DND-41 (cell line): ENCODE measurements around the gene CARMIL1.

ENCODE experiments used
- ATAC-seq: fragments of 200-7000 bp; cut with Tn5 transposase; 3 replicates; pipeline ENCODE4 v1.9.1; 2021; ENCODE audit warnings: low read depth; ENCODE audit not compliant: insufficient read depth
- DNase-seq: peaks from one replicate; pipeline ENCODE4 v3.0.0-alpha.2; 2020
- H2AFZ ChIP-seq: 2 replicates; pipeline ENCODE4 v1.6.0; 2012; ENCODE audit warnings: low read depth, low read length
- H3K27ac ChIP-seq: 2 replicates; pipeline ENCODE4 v1.5.1; 2012; ENCODE audit warnings: low read length, inconsistent platforms
- H3K27me3 ChIP-seq: fragments of 200-600 bp; sonication (generic); 2 replicates; pipeline ENCODE4 v1.6.0; 2012; ENCODE audit warnings: low read length, mild to moderate bottlenecking, inconsistent platforms; ENCODE audit not compliant: insufficient read depth, poor library complexity
- H3K36me3 ChIP-seq: 2 replicates; pipeline ENCODE4 v1.5.1; 2012; ENCODE audit warnings: low read length, inconsistent platforms; ENCODE audit not compliant: insufficient read depth
- H3K4me1 ChIP-seq: 2 replicates; pipeline ENCODE4 v1.5.1; 2012; ENCODE audit warnings: mild to moderate bottlenecking, low read length; ENCODE audit not compliant: insufficient read depth
- H3K4me2 ChIP-seq: 2 replicates; pipeline ENCODE4 v1.6.0; 2012; ENCODE audit warnings: mild to moderate bottlenecking, moderate library complexity, low read length, inconsistent platforms; ENCODE audit not compliant: insufficient read depth
- H3K4me3 ChIP-seq, 2 experiments: fragments of 200-600 bp in 1 of 2; shearing (Covaris generic) in 1 of 2; 2 replicates each; pipeline ENCODE4 v1.5.1; 2012 to 2016; ENCODE audit warnings: inconsistent platforms in 2 of 2, low read length in 2 of 2, mild to moderate bottlenecking in 2 of 2, low read depth in 1 of 2, moderate library complexity in 1 of 2
- H3K79me2 ChIP-seq: 2 replicates; pipeline ENCODE4 v1.6.0; 2012; ENCODE audit warnings: low read length, inconsistent platforms; ENCODE audit not compliant: insufficient read depth
- H3K9ac ChIP-seq: 2 replicates; pipeline ENCODE4 v1.6.0; 2012; ENCODE audit warnings: low read depth, mild to moderate bottlenecking, inconsistent platforms, low read length, moderate library complexity
- H3K9me3 ChIP-seq: 2 replicates; pipeline ENCODE4 v1.5.1; 2012; ENCODE audit warnings: low read length, moderate library complexity, mild to moderate bottlenecking, inconsistent platforms; ENCODE audit not compliant: insufficient read depth, severe bottlenecking
- H4K20me1 ChIP-seq: 2 replicates; pipeline ENCODE4 v1.6.0; 2012; ENCODE audit warnings: low read length; ENCODE audit not compliant: insufficient read depth
- CTCF ChIP-seq: IDR thresholded peaks from 2 replicates; pipeline ENCODE4 v1.5.1; 2012; ENCODE audit warnings: borderline replicate concordance, low read length, moderate library complexity, mild to moderate bottlenecking; ENCODE audit not compliant: poor library complexity, severe bottlenecking; ENCODE audit errors: extremely low read depth
- EZH2 ChIP-seq: IDR thresholded peaks from 3 replicates; pipeline ENCODE4 v1.6.1; 2012; ENCODE audit warnings: borderline replicate concordance, low read depth, mild to moderate bottlenecking, moderate library complexity, low read length, inconsistent platforms; ENCODE audit not compliant: severe bottlenecking

Gene CARMIL1

GRCh38 chr6:25487012-25487411, 207.8 kb downstream of the CARMIL1 start:
- no peak overlapping the region for H3K4me3 ChIP-seq
- no peaks in the 10 kb centered on the region for H3K9me3 ChIP-seq
- no peaks in the 10 kb centered on the region for H3K79me2 ChIP-seq
- DNase-seq (no peak), ATAC-seq (no peak)
- H3K36me3 ChIP-seq = no peaks in the 10 kb centered on the region
- no peak overlapping the region for H3K9ac ChIP-seq
- no peak overlapping the region for H3K27ac ChIP-seq
- no peaks in the 10 kb centered on the region for H4K20me1 ChIP-seq
- no peak overlapping the region for H2AFZ ChIP-seq
- H3K4me1 ChIP-seq = no peaks in the 10 kb centered on the region
- no peak overlapping the region for H3K4me2 ChIP-seq
- H3K27me3 ChIP-seq = no peaks in the 10 kb centered on the region
- no peak for TF ChIP-seq EZH2
- TF ChIP-seq CTCF = no peak

- H3K27me3 ChIP-seq = peaks cover 2% of the 10 kb centered on the region
- TF ChIP-seq CTCF (no peak), EZH2 (no peak)
- H3K79me2 ChIP-seq = no peaks in the 10 kb centered on the region
- no peaks in the 10 kb centered on the region for H3K9me3 ChIP-seq
- H3K4me1 ChIP-seq = no peaks in the 10 kb centered on the region
- H4K20me1 ChIP-seq = no peaks in the 10 kb centered on the region
- H2AFZ ChIP-seq = no peak overlapping the region
- H3K36me3 ChIP-seq = no peaks in the 10 kb centered on the region
- no peak for ATAC-seq
- no peak for DNase-seq
- H3K4me3 ChIP-seq = no peak overlapping the region
- no peak overlapping the region for H3K9ac ChIP-seq
- no peak overlapping the region for H3K4me2 ChIP-seq
- H3K27ac ChIP-seq = no peak overlapping the region
Observed at GRCh38 chr6:25488156-25488555, 209.0 kb downstream of the CARMIL1 start.

GRCh38 chr6:25489399-25489798, 210.2 kb downstream of the CARMIL1 start:
- Histone ChIP-seq H3K79me2 (no peaks in the 10 kb centered on the region), H4K20me1 (no peaks in the 10 kb centered on the region), H3K36me3 (no peaks in the 10 kb centered on the region), H3K4me3 (no peak overlapping the region), H3K9ac (no peak overlapping the region), H3K27ac (no peak overlapping the region), H3K4me1 (no peaks in the 10 kb centered on the region), H3K4me2 (no peak overlapping the region), H3K27me3 (peaks cover 8% of the 10 kb centered on the region), H3K9me3 (no peaks in the 10 kb centered on the region), H2AFZ (no peak overlapping the region)
- DNase-seq (no peak), ATAC-seq (no peak)
- TF ChIP-seq CTCF = no peak
- TF ChIP-seq EZH2 = no peak
